ENCODE data around the gene POC1A. TPM values are rescaled to one million over a fixed set of nuclear protein-coding genes. Genes with fewer than 3 reads are reported as not detected.

POC1A gene
- total and polyA plus RNA-seq, 2 experiments from 2014 or later: 19.1 to 26.7 TPM

- no peak for TF ChIP-seq CTCF (conservative IDR thresholded peaks at IDR 0.05; ENCODE audit: low read depth in 2 of 2)
- no peak for TF ChIP-seq JUNB (IDR thresholded peaks at IDR 0.05; ENCODE audit: unreplicated experiment)
- TF ChIP-seq NANOG (IDR thresholded peaks at IDR 0.05; ENCODE audit: borderline replicate concordance): no peak
- TF ChIP-seq CREB1 (CRISPR knock-in tag; IDR thresholded peaks at IDR 0.05; ENCODE audit: low read depth): no peak
- TF ChIP-seq STAT1 (IDR thresholded peaks at IDR 0.05; ENCODE audit: unreplicated experiment): no peak
- no peak for TF ChIP-seq ZNF331 (CRISPR knock-in tag; IDR thresholded peaks at IDR 0.05; ENCODE audit: low read depth)
- TF ChIP-seq POLR2AphosphoS5 (IDR thresholded peaks at IDR 0.05; ENCODE audit: low read depth): no peak
Observed at GRCh38 chr3:52046186-52046901, 107.9 kb downstream of the POC1A start (continued).

- Histone ChIP-seq H3F3A (replicated peaks; ENCODE audit: low read depth) (no peaks in the 10 kb centered on the region), H4K20me1 (replicated peaks; ENCODE audit: insufficient read depth) (no peaks in the 10 kb centered on the region), H3K27ac (ENCODE audit: low read depth) (no peak overlapping the region), H3K4me3 (no peak overlapping the region), H3K9me2 (ENCODE audit: insufficient read depth) (no peaks in the 10 kb centered on the region), H3K27me3 (ENCODE audit: insufficient read depth) (no peaks in the 10 kb centered on the region), H3K4me2 (no peak overlapping the region), H2AFZ (peak overlapping the region; percentile 78; the same call in 1 of the 2 replicates), H3K36me3 (ENCODE audit: insufficient read depth) (no peaks in the 10 kb centered on the region), H3K4me1 (ENCODE audit: insufficient read depth) (no peaks in the 10 kb centered on the region), H3K79me2 (replicated peaks; ENCODE audit: insufficient read depth) (no peaks in the 10 kb centered on the region)
- peak; percentile 77 for DNase-seq (ENCODE audit: low spot score)
- Mint-ChIP-seq H3K27me3 (ENCODE audit: insufficient read depth, low read depth, poor library complexity) (peaks cover 15% of the 10 kb centered on the region), H3K27ac (peak overlapping the region; percentile 79), H3K4me3 (no peak overlapping the region), H3K36me3 (ENCODE audit: low read depth) (peaks cover 10% of the 10 kb centered on the region), H3K9me3 (peaks cover 3% of the 10 kb centered on the region; the same call in 1 of the 3 replicates), H3K4me1 (peaks cover 13% of the 10 kb centered on the region)
- TF ChIP-seq REST (IDR thresholded peaks at IDR 0.05; ENCODE audit: unreplicated experiment) (no peak), CTCF (conservative IDR thresholded peaks at IDR 0.05; ENCODE audit: low read depth in 2 of 2) (peak; percentile 33 to 53)
- peak; percentile 86 for ATAC-seq
Observed at GRCh38 chr3:52044869-52045619, 109.2 kb downstream of the POC1A start.

Measured in GM23338 (cell line).